Activated naive CD4-positive, alpha-beta T cell treated with anti-CD3 and anti-CD28 coated beads, Interleukin-2, amount 50 U/mL, for 16 hours (primary cell): ENCODE results near the gene C8G.

Source experiments
- DNase-seq: peaks from one replicate; pipeline ENCODE4 v3.0.0-alpha.2; 2020

Gene C8G

DNA sequence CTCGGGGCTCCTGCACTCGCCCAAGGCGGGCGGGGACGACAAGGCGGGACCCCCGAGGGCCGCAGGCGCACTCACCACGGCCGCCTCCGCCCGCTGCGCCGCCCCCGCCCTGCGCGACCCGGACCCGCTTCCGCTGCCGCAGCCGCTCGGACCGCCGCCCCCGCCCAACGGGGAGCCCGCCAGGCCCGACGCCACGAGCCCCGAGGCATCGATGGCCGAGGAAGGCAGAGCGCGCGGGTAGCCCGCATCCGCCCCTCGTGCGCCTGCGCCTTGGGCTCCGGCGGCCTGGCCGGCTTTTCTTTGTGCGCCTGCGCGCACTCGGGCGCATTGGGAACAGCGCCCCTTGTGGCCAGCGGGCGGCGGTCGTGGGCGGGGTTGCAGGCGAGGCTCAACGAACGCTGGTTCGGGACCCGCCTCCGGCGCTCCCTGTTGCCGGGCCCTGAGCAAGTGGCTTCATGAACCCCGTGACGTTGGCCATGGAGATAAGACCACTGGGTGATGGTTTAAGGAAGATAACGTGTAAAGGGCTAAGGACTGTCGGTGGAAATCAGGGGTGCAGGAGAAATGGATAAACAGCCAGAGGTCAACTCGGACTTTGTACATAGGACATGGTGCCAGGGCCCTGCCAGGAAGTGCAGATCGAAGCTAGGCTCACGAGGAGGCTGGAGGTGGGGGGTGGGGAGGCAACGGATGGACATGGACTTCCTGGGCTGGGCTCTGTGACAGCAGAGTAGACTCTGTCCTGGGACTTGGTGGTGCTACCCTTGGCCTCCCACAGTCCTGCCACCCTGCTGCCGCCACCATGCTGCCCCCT is at the start of gene C8G, which contains the start of gene FBXW5:
TSS of gene C8G (plus strand) at position 725 of the 814 bp plus-strand sequence. CDS start at position 803, 78 bp downstream.
TSS of gene FBXW5 (minus strand) at position 220 of the 814 bp plus-strand sequence. CDS start 655 bp downstream, outside the sequence.
- peak; percentile 93 for DNase-seq

DNA sequence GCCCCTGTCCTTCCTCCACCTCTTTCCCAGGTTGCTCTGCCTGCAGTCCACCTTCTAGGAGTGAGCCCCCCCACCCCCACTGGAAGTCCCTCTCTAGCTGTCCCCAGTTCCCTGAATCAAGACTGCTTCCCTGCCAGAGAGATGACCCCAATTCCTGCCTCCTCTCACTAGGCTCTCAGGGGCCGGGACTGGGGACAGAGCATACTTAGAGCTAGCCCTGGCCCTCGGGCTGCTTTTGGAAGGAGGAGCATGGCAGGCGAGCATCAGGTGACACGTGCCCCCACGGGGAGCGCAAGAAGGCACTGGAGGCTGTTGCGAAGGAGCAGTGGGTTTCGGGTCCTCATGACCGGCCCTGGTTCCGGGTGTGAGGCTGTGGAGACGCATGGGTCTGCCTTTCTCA is 49.0 kb upstream of the C8G start:
- no peak for DNase-seq

- DNase-seq = no peak
Measured at GRCh38 chr9:136898483-136899100, 46.5 kb upstream of the C8G start.

DNA sequence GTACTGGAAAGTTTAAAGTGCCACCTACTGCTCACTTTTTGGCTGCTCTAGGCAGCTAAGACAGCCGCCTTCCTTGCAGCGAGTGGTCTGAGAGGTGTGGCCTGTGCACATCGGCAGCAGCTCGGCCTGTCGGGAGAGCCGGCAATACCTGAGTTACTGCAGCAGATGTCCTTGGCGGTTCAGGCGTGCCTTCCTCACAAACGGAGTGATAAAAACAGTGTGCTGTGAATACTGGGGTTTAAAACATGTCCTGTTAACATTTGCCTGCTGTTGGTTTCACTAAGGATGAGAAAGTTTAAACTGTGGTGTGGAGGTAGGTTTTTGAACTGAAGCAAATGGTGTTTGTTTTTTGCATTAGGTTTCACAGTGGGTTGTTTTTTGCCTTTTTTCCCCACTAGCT is 45.8 kb upstream of the C8G start:
- no peak for DNase-seq

GRCh38 chr9:136900556-136900955 is 44.5 kb upstream of the C8G start:
- DNase-seq = no peak

GRCh38 chr9:136900988-136901515 is 44.0 kb upstream of the C8G start:
- no peak for DNase-seq

DNA sequence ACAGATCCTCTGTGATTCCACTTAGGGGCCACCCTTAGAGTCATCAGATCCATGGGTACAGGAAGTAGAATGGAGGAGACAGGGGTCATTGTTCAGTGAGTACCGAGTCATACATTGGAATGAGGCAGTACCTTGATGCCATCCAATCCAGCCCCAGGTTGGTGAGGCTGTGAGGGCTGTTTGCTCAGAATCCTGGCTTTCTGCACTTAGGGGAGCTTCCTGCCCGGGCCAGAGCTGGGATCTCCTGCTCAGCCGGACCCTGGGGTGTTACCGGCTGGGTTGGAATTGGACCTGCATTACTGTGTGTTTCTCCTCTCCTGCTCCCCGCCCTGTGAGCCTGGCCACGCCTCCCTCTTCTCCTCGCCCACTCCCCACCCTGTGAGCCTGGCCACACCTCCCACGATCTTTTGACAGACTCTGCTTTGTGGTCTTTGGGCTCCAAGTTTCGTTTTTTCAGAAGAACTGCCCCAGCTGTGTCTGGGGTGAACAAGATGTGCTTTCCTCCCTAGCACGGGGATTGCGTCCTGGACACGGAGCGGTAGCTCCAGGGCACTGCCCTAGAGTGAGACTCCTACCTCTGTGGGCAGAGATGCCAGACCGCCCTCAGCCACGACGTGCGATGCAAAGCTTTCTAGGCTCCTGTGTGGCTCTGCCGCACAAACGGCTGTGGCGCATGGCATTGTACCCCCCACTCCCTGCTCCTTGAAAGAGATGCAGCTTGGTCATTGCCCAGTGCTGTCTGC is 43.4 kb upstream of the C8G start:
- DNase-seq = peak; percentile 75

- peak; percentile 87 for DNase-seq
Measured at GRCh38 chr9:136902259-136902821, 42.7 kb upstream of the C8G start.

DNA sequence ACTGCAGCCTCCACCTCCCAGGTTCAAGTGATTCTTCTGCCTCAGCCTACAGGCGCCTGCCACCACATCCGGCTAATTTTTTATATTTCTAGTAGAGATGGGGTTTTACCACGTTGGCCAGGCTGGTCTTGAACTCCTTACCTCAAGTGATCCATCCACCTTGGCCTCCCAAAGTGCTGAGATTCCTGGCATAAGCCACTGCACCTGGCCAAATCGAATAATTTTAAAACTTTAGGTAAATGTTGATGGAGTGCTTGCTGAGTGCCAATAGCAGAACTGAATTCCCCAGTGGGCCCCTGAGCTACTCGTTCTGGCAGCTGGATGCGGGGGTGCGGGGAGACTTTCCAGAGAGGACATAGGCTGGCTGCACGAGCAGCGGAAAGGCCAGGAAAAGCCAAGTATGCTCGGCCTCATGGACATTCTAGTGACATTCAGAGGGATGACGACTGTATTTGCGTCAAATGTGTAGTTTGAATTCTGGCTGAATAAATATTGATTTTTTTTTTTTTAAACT is 41.9 kb upstream of the C8G start:
- DNase-seq = no peak

DNA sequence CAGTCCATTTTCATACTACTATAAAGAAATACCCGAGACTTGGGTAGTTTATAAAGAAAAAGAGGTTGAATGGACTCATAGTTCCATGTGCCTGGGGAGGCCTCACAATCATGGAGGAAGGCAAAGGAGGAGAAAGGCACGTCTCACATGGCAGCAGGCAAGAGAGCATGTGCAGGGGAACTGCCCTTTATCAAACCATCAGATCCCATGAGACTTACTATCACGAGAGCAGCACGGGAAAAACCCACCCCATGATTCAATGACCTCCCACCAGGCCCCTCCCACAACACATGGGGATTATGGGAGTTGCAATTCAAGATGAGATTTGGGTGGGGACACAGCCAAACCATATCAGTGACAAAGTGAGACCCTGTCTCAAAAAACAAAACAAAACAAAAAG is 38.8 kb upstream of the C8G start:
- DNase-seq = no peak

- DNase-seq = no peak
Measured at GRCh38 chr9:136907011-136907914, 37.8 kb upstream of the C8G start.

DNA sequence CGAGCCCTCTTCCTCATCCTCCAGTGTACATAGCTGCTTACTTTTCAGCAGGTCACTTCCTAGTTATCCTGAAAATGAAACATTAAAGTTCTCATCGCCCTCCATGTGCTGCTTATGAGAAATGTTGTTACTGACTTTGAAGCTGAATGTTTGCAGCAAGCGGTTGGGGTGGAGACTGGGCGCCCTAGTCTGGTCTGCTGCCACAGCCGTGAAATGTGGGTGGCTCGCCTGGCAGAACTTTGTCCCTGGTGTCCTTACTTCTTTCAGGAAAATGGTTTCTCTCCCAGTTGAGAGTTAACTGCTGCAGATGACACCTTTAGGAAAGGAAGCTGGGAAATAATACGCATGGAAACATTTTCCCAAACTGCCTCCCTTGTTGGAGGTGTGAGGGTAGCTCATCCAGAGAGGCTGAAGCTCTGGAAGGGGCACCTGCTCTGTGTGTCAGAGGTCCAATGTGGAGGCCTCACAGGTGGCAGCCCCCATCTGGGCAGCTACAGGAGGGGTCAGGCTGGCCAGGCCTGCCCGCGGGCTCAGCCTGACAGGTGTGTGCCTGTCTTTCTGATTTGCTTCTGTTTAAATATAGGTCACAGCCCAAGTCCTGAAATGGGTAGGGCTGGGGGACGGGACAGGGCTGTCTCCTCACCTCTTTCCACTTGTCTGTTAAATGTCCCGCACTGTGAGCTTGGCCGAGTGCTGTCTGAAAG is 34.7 kb upstream of the C8G start:
- DNase-seq = no peak

DNA sequence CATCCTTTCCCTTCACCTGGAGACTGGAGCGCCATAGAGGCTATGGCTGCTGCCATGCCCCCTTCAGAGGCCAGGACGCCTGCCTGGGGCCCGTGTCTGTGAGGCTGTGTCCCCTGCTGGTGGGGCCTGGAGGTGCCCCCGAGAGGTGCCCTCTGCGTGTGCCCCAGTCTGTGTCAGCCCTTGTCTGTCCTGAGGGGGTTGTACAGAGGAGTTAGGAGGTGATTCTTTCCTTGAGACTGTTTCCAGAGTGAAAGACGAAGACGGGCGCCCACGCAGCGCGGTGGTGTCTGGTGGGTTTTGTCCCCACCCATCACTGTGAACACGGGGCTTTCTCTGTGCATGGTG is 34.2 kb upstream of the C8G start:
- DNase-seq = no peak

- no peak for DNase-seq
Measured at GRCh38 chr9:136913701-136914438, 31.2 kb upstream of the C8G start.

- DNase-seq = no peak
Measured at GRCh38 chr9:136915632-136916329, 29.3 kb upstream of the C8G start.

- no peak for DNase-seq
Measured at GRCh38 chr9:136916330-136917184, 28.5 kb upstream of the C8G start.

DNA sequence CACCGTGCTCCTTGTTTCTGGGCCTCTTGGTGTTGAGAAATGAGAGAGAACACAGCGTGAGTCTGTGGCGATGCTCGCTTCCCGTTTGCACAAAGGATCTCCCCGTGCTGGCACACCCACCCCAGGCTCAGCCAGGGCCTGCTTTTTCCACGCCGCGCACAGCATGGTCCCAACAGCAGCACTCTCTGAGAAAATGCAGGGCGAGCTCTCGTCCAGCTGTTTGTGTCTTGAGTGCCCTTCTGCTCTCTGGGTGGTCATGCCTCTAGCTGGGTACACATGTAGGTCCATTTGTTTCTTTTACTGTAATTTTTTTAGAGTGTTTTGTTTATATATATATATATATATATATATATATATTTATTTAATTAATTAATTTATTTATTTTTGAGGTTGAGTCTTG is 27.1 kb upstream of the C8G start:
- DNase-seq = no peak

- DNase-seq = no peak
Measured at GRCh38 chr9:136920069-136920468, 25.0 kb upstream of the C8G start.

- no peak for DNase-seq
Measured at GRCh38 chr9:136920734-136921231, 24.3 kb upstream of the C8G start.
